Astrocyte of the cerebellum (primary cell): ENCODE measurements around the gene BAIAP3.
"Not testable (repeated sequence)": the region's sequence is repeated elsewhere in the genome, so short reads cannot be mapped to it uniquely, and the experiment has no call there.

Experiments
- DNase-seq: peaks from one replicate; pipeline ENCODE4 v3.0.0-alpha.2; 2011; ENCODE audit warnings: low read depth
- H3K4me3 ChIP-seq: 2 replicates; pipeline ENCODE4 v1.5.1; 2011; ENCODE audit warnings: mild to moderate bottlenecking, low read depth, low read length, moderate library complexity
- CTCF ChIP-seq: IDR thresholded peaks from 2 replicates; pipeline ENCODE4 v1.5.1; 2012; ENCODE audit warnings: low read length, low read depth, moderate library complexity, mild to moderate bottlenecking; ENCODE audit errors: missing control alignments
- in situ Hi-C: cut with HindIII; loops from 2 replicates; pipeline ENCODE4 v1.10.0; 2017; ENCODE audit warnings: low sequenced_read_pairs

The BAIAP3 gene

DNA sequence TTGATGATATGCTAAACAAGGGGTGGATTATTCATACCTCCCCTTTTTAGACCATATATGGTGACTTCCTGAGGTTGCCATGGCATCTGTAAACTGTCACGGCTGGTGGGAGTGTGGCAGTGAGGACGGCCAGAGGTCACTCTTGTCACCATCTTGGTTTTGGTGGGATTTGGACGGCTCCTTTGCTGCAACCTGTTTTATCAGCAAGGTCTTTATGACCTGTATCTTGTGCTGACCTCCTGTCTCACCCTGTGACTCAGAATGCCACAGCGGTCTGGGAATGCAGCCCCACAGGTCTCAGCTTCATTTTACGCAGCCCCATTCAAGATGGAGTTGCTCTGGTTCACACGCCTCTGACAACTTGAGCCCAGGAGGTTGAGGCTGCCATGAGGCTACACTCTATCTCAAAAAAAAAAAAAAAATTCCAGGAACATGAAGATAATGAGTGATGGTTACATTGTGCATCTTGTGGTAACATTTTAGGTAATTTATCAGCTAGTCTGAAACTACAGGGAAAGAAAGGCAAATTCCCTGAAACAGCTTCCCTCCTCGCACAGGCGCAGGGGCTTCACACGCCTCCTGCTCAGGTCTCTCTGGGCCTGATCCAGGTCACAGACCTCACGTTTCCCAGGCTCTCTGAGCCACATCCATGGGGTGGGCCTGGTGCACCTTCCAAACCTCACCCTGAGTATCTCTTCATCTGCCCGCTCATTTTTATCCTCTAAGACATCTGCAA is 39.4 kb upstream of the BAIAP3 start:
- in situ Hi-C loops, result loop anchor here (25.0 kb wide), 2 partner anchors 93 to 157 kb away; no protein-coding TSS in a partner anchor
- no peak for TF ChIP-seq CTCF
- H3K4me3 ChIP-seq, result no peak overlapping the region
- no peak for DNase-seq

GRCh38 chr16:1295465-1295864 is 38.0 kb upstream of the BAIAP3 start:
- no peak for TF ChIP-seq CTCF

DNA sequence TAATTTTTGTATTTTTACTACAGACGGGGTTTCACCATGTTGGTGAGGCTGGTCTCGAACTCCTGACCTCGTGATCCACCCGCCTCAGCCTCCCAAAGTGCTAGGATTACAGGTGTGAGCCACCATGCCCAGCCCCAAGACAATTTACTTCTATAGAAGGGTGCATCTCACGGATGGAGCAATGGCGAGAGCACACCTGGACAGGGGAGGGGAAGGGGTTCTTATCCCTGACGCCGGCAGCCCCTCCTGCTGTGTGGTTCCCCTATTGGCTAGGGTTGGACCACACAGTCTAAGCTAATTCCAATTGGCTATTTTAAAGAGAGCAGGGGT is 36.8 kb upstream of the BAIAP3 start:
- in situ Hi-C loops, result loop anchor here (25.0 kb wide), 2 partner anchors 91 to 159 kb away; no protein-coding TSS in a partner anchor
- DNase-seq, H3K4me3 ChIP-seq: not testable (repeated sequence)

More at GRCh38 chr16:1295465-1295864, 38.0 kb upstream of the BAIAP3 start:
- H3K4me3 ChIP-seq, result no peak overlapping the region
- no peak for DNase-seq
- in situ Hi-C loops, result loop anchor here (25.0 kb wide), 2 partner anchors 92 to 158 kb away; no protein-coding TSS in a partner anchor

GRCh38 chr16:1297018-1297696 is 36.3 kb upstream of the BAIAP3 start:
- DNase-seq, result no peak
- in situ Hi-C loops, result loop anchor here (25.0 kb wide), 2 partner anchors 90 to 160 kb away; no protein-coding TSS in a partner anchor
- TF ChIP-seq CTCF, result no peak
- H3K4me3 ChIP-seq, result no peak overlapping the region

DNA sequence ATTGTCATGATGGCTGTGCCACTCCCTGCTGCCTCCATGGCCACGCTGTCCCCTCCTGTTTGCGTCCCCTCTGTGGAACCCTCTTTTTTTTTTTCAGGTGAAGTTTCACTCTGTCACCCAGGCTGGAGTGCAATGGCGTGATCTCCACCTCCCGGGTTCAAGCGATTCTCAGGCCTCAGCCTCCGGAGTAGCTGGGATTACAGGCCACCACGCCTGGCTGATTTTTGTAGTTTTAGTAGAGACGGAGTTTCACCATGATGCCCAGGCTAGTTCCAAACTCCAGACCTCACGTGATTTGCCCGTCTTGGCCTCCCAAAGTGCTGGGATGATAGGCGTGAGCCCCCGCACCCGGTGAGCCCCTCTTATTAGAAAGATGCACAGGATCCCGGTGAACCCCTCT is 35.0 kb upstream of the BAIAP3 start:
- in situ Hi-C loops, result loop anchor here (25.0 kb wide), 2 partner anchors 89 to 161 kb away; no protein-coding TSS in a partner anchor
- DNase-seq, result no peak
- H3K4me3 ChIP-seq, result no peak overlapping the region
- no peak for TF ChIP-seq CTCF

GRCh38 chr16:1299012-1299867 is 34.2 kb upstream of the BAIAP3 start:
- no peak overlapping the region for H3K4me3 ChIP-seq
- in situ Hi-C loops, result loop anchor here (25.0 kb wide), 2 partner anchors 88 to 162 kb away; no protein-coding TSS in a partner anchor
- no peak for TF ChIP-seq CTCF
- no peak for DNase-seq
